ENCODE data around the gene PCED1B. TPM values are rescaled to one million over a fixed set of nuclear protein-coding genes. Genes with fewer than 3 reads are reported as not detected.

Gene PCED1B
- total RNA-seq, 1 donor from 2014 or later: 0.41 TPM

DNA sequence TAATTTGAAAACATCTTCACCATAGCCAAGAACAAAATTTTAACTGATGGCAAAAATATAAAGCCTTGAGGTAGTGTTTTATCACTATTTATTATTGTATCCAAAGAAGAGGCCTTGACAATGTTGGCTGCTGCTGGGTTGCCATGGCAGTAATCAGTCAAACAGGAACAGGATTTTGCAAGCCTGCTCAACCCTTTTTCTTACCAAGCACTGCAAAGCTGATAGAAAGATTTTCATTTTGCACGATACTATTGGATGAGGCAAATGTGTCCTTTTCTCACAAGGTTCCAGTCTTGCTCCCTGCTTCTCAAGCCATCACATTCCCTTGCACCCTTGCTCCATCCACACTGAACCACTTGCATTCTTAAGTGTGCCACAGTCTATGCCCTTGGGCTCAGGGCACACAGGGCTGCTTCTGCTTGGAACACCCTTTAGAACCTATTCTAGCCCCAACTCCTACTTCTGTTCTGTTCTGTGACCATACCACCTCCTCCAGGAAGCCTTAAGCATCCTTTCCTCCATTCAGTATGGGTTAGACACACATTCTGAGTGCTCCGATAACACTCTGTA, 76.8 kb downstream of the PCED1B start:
- no peak overlapping the region for H3K4me3 Mint-ChIP-seq
- peaks cover 5% of the 10 kb centered on the region for H3K4me1 Mint-ChIP-seq (ENCODE audit: unreplicated experiment)
- DNase-seq (ENCODE audit: extremely low spot score, unreplicated experiment): no peak
- no peak overlapping the region for H3K27ac Mint-ChIP-seq
- peaks cover 4% of the 10 kb centered on the region for H3K9me3 Mint-ChIP-seq
- H3K36me3 Mint-ChIP-seq: peaks cover 4% of the 10 kb centered on the region
- H3K27me3 Mint-ChIP-seq: no peaks in the 10 kb centered on the region
- TF ChIP-seq, protein P1, sequence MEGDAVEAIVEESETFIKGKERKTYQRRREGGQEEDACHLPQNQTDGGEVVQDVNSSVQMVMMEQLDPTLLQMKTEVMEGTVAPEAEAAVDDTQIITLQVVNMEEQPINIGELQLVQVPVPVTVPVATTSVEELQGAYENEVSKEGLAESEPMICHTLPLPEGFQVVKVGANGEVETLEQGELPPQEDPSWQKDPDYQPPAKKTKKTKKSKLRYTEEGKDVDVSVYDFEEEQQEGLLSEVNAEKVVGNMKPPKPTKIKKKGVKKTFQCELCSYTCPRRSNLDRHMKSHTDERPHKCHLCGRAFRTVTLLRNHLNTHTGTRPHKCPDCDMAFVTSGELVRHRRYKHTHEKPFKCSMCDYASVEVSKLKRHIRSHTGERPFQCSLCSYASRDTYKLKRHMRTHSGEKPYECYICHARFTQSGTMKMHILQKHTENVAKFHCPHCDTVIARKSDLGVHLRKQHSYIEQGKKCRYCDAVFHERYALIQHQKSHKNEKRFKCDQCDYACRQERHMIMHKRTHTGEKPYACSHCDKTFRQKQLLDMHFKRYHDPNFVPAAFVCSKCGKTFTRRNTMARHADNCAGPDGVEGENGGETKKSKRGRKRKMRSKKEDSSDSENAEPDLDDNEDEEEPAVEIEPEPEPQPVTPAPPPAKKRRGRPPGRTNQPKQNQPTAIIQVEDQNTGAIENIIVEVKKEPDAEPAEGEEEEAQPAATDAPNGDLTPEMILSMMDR (conservative IDR thresholded peaks at IDR 0.05): no peak

DNA sequence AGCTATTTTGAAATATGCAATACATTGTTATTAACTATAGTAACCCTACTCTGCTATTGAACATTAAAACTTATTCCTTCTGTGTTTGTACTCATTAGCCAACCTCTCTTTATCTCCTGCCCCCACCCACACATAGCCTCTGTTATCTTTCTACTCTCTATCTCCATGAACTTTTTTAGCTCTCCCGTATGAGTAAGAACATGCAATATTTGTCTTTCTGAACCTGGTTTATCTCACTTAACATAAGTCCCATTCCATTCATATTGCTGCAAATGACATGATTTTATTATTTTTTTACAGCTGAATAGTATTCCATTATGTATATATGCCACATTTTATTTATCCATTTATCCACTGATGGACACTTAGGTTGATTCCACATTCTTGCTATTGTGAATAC, 79.4 kb downstream of the PCED1B start:
- TF ChIP-seq, protein P1 (conservative IDR thresholded peaks at IDR 0.05): no peak
- peaks cover 5% of the 10 kb centered on the region for H3K4me1 Mint-ChIP-seq (ENCODE audit: unreplicated experiment)
- H3K27me3 Mint-ChIP-seq: no peaks in the 10 kb centered on the region
- no peak overlapping the region for H3K4me3 Mint-ChIP-seq
- no peaks in the 10 kb centered on the region for H3K36me3 Mint-ChIP-seq
- H3K27ac Mint-ChIP-seq: no peak overlapping the region
- no peak for DNase-seq (ENCODE audit: extremely low spot score, unreplicated experiment)
- H3K9me3 Mint-ChIP-seq: no peaks in the 10 kb centered on the region

DNA sequence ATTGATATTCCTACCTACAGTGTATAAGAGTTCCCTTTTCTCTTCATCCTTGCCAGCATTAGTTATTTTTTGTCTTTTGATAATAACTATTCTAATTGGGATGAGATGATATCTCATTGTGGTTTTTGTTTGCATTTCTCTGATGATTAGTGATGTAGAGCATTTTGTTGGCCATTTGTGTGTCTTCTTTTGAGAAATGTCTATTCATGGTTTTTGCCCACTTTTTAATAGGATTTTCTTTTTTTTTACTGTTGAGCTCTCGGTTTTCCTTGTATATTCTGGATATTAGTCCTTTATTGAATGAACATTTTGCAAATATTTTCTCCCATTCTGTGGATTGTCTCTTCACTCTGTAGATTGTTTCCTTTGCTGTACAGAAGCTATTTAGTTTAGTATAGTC, 79.9 kb downstream of the PCED1B start:
- Mint-ChIP-seq H3K4me3 (no peak overlapping the region), H3K4me1 (ENCODE audit: unreplicated experiment) (peaks cover 5% of the 10 kb centered on the region), H3K27ac (no peak overlapping the region), H3K36me3 (no peaks in the 10 kb centered on the region), H3K9me3 (no peaks in the 10 kb centered on the region), H3K27me3 (no peaks in the 10 kb centered on the region)
- no peak for DNase-seq (ENCODE audit: extremely low spot score, unreplicated experiment)
- TF ChIP-seq, protein P1 (conservative IDR thresholded peaks at IDR 0.05): no peak

GRCh38 chr12:47160316-47161244, 81.2 kb downstream of the PCED1B start:
- H3K9me3 Mint-ChIP-seq: no peaks in the 10 kb centered on the region
- no peak for DNase-seq (ENCODE audit: extremely low spot score, unreplicated experiment)
- no peaks in the 10 kb centered on the region for H3K36me3 Mint-ChIP-seq
- no peak overlapping the region for H3K27ac Mint-ChIP-seq
- H3K4me3 Mint-ChIP-seq: no peak overlapping the region
- H3K27me3 Mint-ChIP-seq: no peaks in the 10 kb centered on the region
- TF ChIP-seq, protein P1 (conservative IDR thresholded peaks at IDR 0.05): no peak
- peaks cover 5% of the 10 kb centered on the region for H3K4me1 Mint-ChIP-seq (ENCODE audit: unreplicated experiment)

DNA sequence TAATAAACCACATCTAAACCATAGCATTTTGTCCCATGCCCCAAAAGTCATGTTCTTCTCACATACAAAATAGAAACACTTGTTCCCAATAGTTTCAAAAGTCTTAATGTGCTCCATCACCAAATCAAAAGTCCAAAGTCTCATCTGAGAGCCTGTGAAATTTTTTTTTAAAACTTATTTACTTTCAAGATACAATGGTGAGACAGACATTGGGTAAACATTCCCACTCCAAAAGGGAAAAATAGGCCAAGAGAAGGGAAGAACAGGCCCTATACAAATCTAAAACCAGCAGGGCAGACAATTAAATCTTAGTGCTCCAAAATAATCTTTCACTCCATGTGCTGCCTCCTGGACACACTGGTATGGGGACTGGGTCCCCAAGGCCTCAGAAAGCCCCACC, 84.7 kb downstream of the PCED1B start:
- no peak for DNase-seq (ENCODE audit: extremely low spot score, unreplicated experiment)
- no peaks in the 10 kb centered on the region for H3K9me3 Mint-ChIP-seq
- TF ChIP-seq, protein P1 (conservative IDR thresholded peaks at IDR 0.05): no peak
- H3K4me3 Mint-ChIP-seq: no peak overlapping the region
- H3K27ac Mint-ChIP-seq: no peak overlapping the region
- H3K27me3 Mint-ChIP-seq: no peaks in the 10 kb centered on the region
- peaks cover 9% of the 10 kb centered on the region for H3K4me1 Mint-ChIP-seq (ENCODE audit: unreplicated experiment)
- no peaks in the 10 kb centered on the region for H3K36me3 Mint-ChIP-seq
